IMR-90 (cell line): ENCODE data around the gene PLA2G12A. TPM values are rescaled to one million over a fixed set of nuclear protein-coding genes. Genes with fewer than 3 reads are reported as not detected.

Experiments
- ATAC-seq: fragments of 200-7000 bp; cut with Tn5 transposase; 2 replicates; pipeline ENCODE4 v1.9.1; 2020; ENCODE audit warnings: low read depth, mild to moderate bottlenecking, moderate library complexity
- BruUV-seq: library from RNA; stranded (reverse); fragments of 400-500 nt; replicated peaks from 2 replicates; lab custom pipeline; 2021; lab: Mats Ljungman, UMichigan
- CTCF ChIA-PET: fragments of 300-600 bp; formaldehyde crosslinking; extraction: SDS; loops from one replicate; lab custom pipeline; 2021; ENCODE audit warnings: antibody characterized with exemption; lab: Yijun Ruan, JAX
- POLR2A ChIA-PET: fragments of 300-600 bp; sonication (Branson Sonifier 250); formaldehyde crosslinking; loops from one replicate; lab custom pipeline; 2022; ENCODE audit warnings: antibody characterized with exemption; ENCODE audit not compliant: unreplicated experiment; lab: Charles Lee
- DNase-seq: peaks from one replicate; pipeline ENCODE4 v3.0.0; 2013
- H2AFZ ChIP-seq: replicated peaks from 2 replicates; pipeline ENCODE3; 2013; ENCODE audit warnings: low read length, mild to moderate bottlenecking; ENCODE audit not compliant: poor library complexity
- H2AK5ac ChIP-seq: 2 replicates; pipeline ENCODE4 v1.6.1; 2013; ENCODE audit warnings: low read depth, low read length, inconsistent platforms
- H2AK9ac ChIP-seq: replicated peaks from 2 replicates; pipeline ENCODE3; 2013; ENCODE audit warnings: mild to moderate bottlenecking, low read depth, low read length, moderate library complexity; ENCODE audit not compliant: poor library complexity
- H2BK120ac ChIP-seq: 2 replicates; pipeline ENCODE4 v1.6.1; 2013; ENCODE audit warnings: low read depth, low read length, inconsistent platforms
- H2BK15ac ChIP-seq: 3 replicates; pipeline ENCODE4 v1.6.1; 2013; ENCODE audit warnings: low read depth, low read length, inconsistent platforms
- H2BK20ac ChIP-seq: 2 replicates; pipeline ENCODE4 v1.6.1; 2013; ENCODE audit warnings: low read depth, mild to moderate bottlenecking, inconsistent platforms, low read length, moderate library complexity
- H2BK5ac ChIP-seq: 2 replicates; pipeline ENCODE4 v1.6.1; 2013; ENCODE audit warnings: mild to moderate bottlenecking, low read depth, low read length, inconsistent platforms; ENCODE audit not compliant: poor library complexity, severe bottlenecking
- H3K14ac ChIP-seq: replicated peaks from 2 replicates; pipeline ENCODE4 v1.6.1; 2013; ENCODE audit warnings: low read depth, low read length, inconsistent platforms
- H3K18ac ChIP-seq: 2 replicates; pipeline ENCODE4 v1.6.1; 2013; ENCODE audit warnings: low read depth, low read length, control low read depth
- H3K23ac ChIP-seq: 2 replicates; pipeline ENCODE4 v1.6.1; 2013; ENCODE audit warnings: low read depth, low read length, inconsistent platforms
- H3K27ac ChIP-seq: 2 replicates; pipeline ENCODE4 v1.5.1; 2013; ENCODE audit warnings: mild to moderate bottlenecking, control low read depth, low read length; ENCODE audit not compliant: insufficient read depth
- H3K27me3 ChIP-seq: 2 replicates; pipeline ENCODE4 v1.6.1; 2013; ENCODE audit warnings: low read length; ENCODE audit not compliant: control insufficient read depth, insufficient read depth
- H3K36me3 ChIP-seq: 2 replicates; pipeline ENCODE4 v1.6.1; 2013; ENCODE audit warnings: low read length, mixed read lengths; ENCODE audit not compliant: control insufficient read depth, insufficient read depth
- H3K4ac ChIP-seq: 2 replicates; pipeline ENCODE4 v1.6.1; 2013; ENCODE audit warnings: low read depth, low read length, inconsistent platforms
- H3K4me1 ChIP-seq: 2 replicates; pipeline ENCODE4 v1.6.1; 2013; ENCODE audit warnings: low read length, mixed read lengths; ENCODE audit not compliant: control insufficient read depth, insufficient read depth
- H3K4me2 ChIP-seq: 2 replicates; pipeline ENCODE4 v1.6.1; 2013; ENCODE audit warnings: low read depth, mild to moderate bottlenecking, control low read depth, low read length, moderate library complexity
- H3K4me3 ChIP-seq: 2 replicates; pipeline ENCODE4 v1.5.1; 2013; ENCODE audit warnings: low read depth, mild to moderate bottlenecking, control low read depth, low read length, moderate library complexity; ENCODE audit not compliant: insufficient read depth
- H3K56ac ChIP-seq: 2 replicates; pipeline ENCODE4 v1.6.1; 2013; ENCODE audit warnings: low read length, inconsistent platforms; ENCODE audit not compliant: insufficient read depth; ENCODE audit errors: extremely low read depth
- H3K79me1 ChIP-seq, 2 experiments: 2 replicates each; pipeline ENCODE4 v1.6.1; 2013; ENCODE audit warnings: low read length in 2 of 2, inconsistent platforms in 1 of 2, low read depth in 1 of 2
- H3K9ac ChIP-seq: 2 replicates; pipeline ENCODE4 v1.6.1; 2013; ENCODE audit warnings: low read depth, low read length, control low read depth
- H3K9me1 ChIP-seq: 2 replicates; pipeline ENCODE4 v1.6.1; 2013; ENCODE audit warnings: low read length, inconsistent platforms; ENCODE audit not compliant: insufficient read depth
- H3K9me3 ChIP-seq: 2 replicates; pipeline ENCODE4 v1.6.1; 2013; ENCODE audit warnings: low read length; ENCODE audit not compliant: control insufficient read depth, insufficient read depth
- H4K20me1 ChIP-seq: 2 replicates; pipeline ENCODE4 v1.6.1; 2013; ENCODE audit warnings: low read length, inconsistent platforms; ENCODE audit not compliant: insufficient read depth
- H4K5ac ChIP-seq: 2 replicates; pipeline ENCODE4 v1.6.1; 2013; ENCODE audit warnings: mild to moderate bottlenecking, low read depth, low read length, control low read depth
- H4K8ac ChIP-seq, 2 experiments: 2 replicates each; pipeline ENCODE4 v1.6.1; 2013; ENCODE audit warnings: low read depth in 2 of 2, low read length in 2 of 2, control low read depth in 1 of 2, inconsistent platforms in 1 of 2
- H4K91ac ChIP-seq: 2 replicates; pipeline ENCODE4 v1.6.1; 2013; ENCODE audit warnings: low read depth, low read length, inconsistent platforms; ENCODE audit not compliant: insufficient read depth
- CHD1 ChIP-seq: IDR thresholded peaks from 2 replicates; pipeline ENCODE4 v1.6.1; 2012; ENCODE audit warnings: low read depth, low read length, improper control_type of control experiment
- MAFK ChIP-seq: IDR thresholded peaks from 2 replicates; pipeline ENCODE4 v1.6.1; 2012; ENCODE audit warnings: low read depth, low read length, improper control_type of control experiment
- NFE2L2 ChIP-seq: fragments of 150-350 bp; IDR thresholded peaks from 2 replicates; pipeline ENCODE4 v1.6.1; 2016; ENCODE audit warnings: low read depth, mild to moderate bottlenecking, low read length
- RCOR1 ChIP-seq: IDR thresholded peaks from 2 replicates; pipeline ENCODE4 v1.6.1; 2012; ENCODE audit warnings: mild to moderate bottlenecking, low read length, improper control_type of control experiment; ENCODE audit not compliant: insufficient replicate concordance
- RFX5 ChIP-seq: IDR thresholded peaks from 2 replicates; pipeline ENCODE4 v1.8.0; 2012; ENCODE audit warnings: low read depth, mild to moderate bottlenecking, low read length, moderate library complexity
- SMC3 ChIP-seq: fragments of 150-350 bp; IDR thresholded peaks from 2 replicates; pipeline ENCODE4 v1.6.1; 2016; ENCODE audit warnings: low read depth, mild to moderate bottlenecking, antibody characterized with exemption, low read length, moderate library complexity
- dilution Hi-C: fragments of 300-500 bp; cut with HindIII; formaldehyde crosslinking; loops from one replicate; pipeline ENCODE4 v1.14.3; 2018; ENCODE audit warnings: low sequenced_read_pairs; ENCODE audit not compliant: unreplicated experiment
- in situ Hi-C: fragments of 300-500 bp; cut with MboI; formaldehyde crosslinking; loops from 3 replicates; pipeline ENCODE4 v1.14.3; 2019; ENCODE audit warnings: low sequenced_read_pairs, inconsistent platforms, mixed read lengths
- intact Hi-C: fragments of 100-400 bp; cut with micrococcal nuclease; formaldehyde crosslinking; loops from 2 replicates; pipeline ENCODE4 v1.10.0; 2022
- polyA plus RNA-seq, 3 experiments: library from polyadenylated mRNA; depleted of rRNA; stranded (reverse); fragments of >200 nt; gene quantifications; 2 replicates each; pipeline ENCODE4 v1.2.3, GENCODE V29; 2012; ENCODE audit warnings: low replicate concordance in 1 of 3
- total RNA-seq: library from RNA; depleted of rRNA; stranded (reverse); fragments of >200 nt; gene quantifications from 2 replicates; pipeline ENCODE4 v1.2.3, GENCODE V29; 2012
- TF ChIP-seq, protein P1 (sequence below): fragments of 150-350 bp; IDR thresholded peaks from 2 replicates; pipeline ENCODE4 v1.6.1; 2017; ENCODE audit warnings: mild to moderate bottlenecking, antibody characterized with exemption, low read length, low read depth

Gene PLA2G12A
- total and polyA plus RNA-seq, 2 of the 4 experiments (the other 2 are of a cell fraction), result 10.3 to 17.4 TPM

DNA sequence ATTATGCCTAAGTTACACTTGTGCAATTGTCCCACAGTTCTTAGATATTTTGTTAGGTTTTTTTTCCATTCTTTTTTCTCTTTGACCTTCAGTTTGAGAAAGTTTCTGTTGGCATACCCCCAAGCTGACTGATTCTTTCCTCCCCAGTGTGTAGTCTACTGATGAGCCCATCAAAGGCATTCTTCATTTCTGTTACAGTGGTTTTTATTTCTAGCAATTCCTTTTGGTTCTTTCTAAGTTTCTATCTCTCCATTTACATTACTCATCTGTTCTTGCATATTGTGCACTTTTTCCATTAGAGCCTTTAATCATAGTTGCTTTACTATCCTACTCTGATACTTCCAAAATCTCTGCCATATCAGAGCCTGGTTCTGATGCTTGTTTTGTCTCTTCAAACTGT lies 58.5 kb downstream of the PLA2G12A start:
- Histone ChIP-seq H2BK20ac (no peak overlapping the region), H2BK15ac (no peak overlapping the region), H3K79me1 (no peaks in the 10 kb centered on the region), H2AFZ (no peak overlapping the region), H3K4me3 (no peak overlapping the region), H3K9ac (no peak overlapping the region), H3K36me3 (no peaks in the 10 kb centered on the region), H3K4me1 (no peaks in the 10 kb centered on the region), H3K56ac (no peak overlapping the region), H3K23ac (no peak overlapping the region), H4K20me1 (no peaks in the 10 kb centered on the region), H3K18ac (no peak overlapping the region), H3K9me3 (no peaks in the 10 kb centered on the region), H3K27ac (no peak overlapping the region), H3K4me2 (no peak overlapping the region), H4K91ac (no peak overlapping the region), H2BK120ac (no peak overlapping the region), H2AK9ac (no peak overlapping the region), H3K4ac (no peak overlapping the region), H3K27me3 (no peaks in the 10 kb centered on the region), H3K9me1 (no peaks in the 10 kb centered on the region), H2BK5ac (no peak overlapping the region), H4K8ac (no peak overlapping the region), H4K5ac (no peak overlapping the region), H3K14ac (no peak overlapping the region), H2AK5ac (no peak overlapping the region)
- in situ Hi-C loops, result no loop called here
- BruUV-seq, result no TSS peak
- POLR2A ChIA-PET, result no interaction called here
- intact Hi-C loops, result no loop called here
- no peak for TF ChIP-seq MAFK
- no peak for TF ChIP-seq NFE2L2
- TF ChIP-seq RCOR1, result no peak
- TF ChIP-seq RFX5, result no peak
- no peak for TF ChIP-seq CHD1
- no peak for TF ChIP-seq SMC3
- TF ChIP-seq, protein P1, sequence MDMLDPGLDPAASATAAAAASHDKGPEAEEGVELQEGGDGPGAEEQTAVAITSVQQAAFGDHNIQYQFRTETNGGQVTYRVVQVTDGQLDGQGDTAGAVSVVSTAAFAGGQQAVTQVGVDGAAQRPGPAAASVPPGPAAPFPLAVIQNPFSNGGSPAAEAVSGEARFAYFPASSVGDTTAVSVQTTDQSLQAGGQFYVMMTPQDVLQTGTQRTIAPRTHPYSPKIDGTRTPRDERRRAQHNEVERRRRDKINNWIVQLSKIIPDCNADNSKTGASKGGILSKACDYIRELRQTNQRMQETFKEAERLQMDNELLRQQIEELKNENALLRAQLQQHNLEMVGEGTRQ, result no peak
- dilution Hi-C loops, result no loop called here
- CTCF ChIA-PET, result no interaction called here
- no peak for DNase-seq
- ATAC-seq, result no peak
